Astrocyte (in vitro differentiated cells and primary cell): Measurements from ENCODE around the gene SCUBE1.

Source experiments
- EZH2 ChIP-seq: IDR thresholded peaks from 2 replicates; pipeline ENCODE4 v1.6.1; 2012; ENCODE audit warnings: mild to moderate bottlenecking, low read length, inconsistent platforms; ENCODE audit not compliant: insufficient read depth
- TF ChIP-seq, protein P1 (sequence below): IDR thresholded peaks from 2 replicates; pipeline ENCODE4 v1.5.1; 2011; ENCODE audit warnings: low read depth, mild to moderate bottlenecking, inconsistent platforms, low read length, moderate library complexity; ENCODE audit not compliant: insufficient read depth

DNA sequence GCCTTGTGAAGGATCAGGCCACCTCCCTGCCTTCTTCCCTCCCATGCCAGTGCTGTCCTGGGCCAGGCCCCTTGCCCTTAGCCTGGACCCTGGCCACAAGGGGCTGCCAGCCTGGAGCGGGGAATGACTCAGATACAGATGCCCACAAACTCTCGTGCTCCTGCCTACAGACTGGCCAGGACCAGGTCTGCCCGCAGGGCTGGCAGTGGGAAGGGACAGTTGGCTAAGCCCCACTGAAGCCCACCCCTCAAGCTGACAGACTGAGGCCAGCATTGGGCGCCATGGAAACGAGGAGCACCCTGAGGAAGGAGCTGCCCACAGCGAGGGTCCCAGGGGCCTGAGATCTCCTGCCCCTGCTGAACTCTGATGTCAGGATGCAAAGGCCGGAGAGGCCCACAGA is 14.1 kb downstream of the SCUBE1 start:
- TF ChIP-seq, protein P1, sequence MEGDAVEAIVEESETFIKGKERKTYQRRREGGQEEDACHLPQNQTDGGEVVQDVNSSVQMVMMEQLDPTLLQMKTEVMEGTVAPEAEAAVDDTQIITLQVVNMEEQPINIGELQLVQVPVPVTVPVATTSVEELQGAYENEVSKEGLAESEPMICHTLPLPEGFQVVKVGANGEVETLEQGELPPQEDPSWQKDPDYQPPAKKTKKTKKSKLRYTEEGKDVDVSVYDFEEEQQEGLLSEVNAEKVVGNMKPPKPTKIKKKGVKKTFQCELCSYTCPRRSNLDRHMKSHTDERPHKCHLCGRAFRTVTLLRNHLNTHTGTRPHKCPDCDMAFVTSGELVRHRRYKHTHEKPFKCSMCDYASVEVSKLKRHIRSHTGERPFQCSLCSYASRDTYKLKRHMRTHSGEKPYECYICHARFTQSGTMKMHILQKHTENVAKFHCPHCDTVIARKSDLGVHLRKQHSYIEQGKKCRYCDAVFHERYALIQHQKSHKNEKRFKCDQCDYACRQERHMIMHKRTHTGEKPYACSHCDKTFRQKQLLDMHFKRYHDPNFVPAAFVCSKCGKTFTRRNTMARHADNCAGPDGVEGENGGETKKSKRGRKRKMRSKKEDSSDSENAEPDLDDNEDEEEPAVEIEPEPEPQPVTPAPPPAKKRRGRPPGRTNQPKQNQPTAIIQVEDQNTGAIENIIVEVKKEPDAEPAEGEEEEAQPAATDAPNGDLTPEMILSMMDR, result no peak
- TF ChIP-seq EZH2, result no peak
